Measurements from ENCODE around the gene HOXB1.

Gene HOXB1

GRCh38 chr17:48530887-48531272, at the start of gene HOXB1:
HOXB1 (minus strand) TSS chr17:48531011; CDS start chr17:48530904, 107 bp downstream.
- no peak for DNase-seq

DNA sequence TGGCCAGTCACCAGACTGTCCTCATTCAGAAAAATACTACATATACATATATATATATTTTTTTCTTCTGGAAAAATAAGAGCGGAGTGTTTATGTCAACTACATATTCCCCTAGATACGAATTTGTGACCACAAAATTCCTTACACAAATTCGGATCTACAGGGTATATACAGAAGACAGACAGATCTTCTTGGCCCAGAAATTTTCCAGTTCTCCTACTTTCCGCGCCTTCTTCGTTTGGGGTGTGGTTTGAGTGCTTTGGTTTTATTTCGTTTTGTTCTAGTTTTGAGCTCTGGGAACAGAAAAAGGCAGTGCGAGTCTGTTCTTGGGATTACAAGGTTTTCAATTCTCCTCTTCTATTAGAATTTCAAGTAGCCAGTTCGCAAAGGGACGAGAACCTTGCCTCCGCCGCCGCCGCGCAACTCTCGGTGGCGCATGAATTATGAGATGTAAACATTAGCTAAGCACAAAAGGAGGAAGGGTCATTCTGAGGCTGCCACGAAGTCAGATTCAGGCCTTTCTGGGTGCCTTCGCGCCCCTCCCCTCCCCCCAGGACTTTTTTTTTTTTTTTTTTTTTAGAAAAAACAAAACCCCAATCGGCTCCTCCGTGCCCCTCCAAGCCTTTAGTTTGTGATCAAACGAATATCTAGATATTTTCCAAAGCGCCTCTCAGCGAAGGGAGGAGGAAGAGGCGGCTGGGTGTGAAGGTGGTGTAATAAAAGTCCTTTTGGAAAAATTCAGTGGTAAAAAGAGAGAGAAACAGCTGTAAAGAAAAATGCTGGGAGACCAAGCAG, 49.1 kb upstream of the HOXB1 start:
- DNase-seq = no peak

- no peak for DNase-seq
Measured at GRCh38 chr17:48579471-48579759, 48.6 kb upstream of the HOXB1 start.

DNA sequence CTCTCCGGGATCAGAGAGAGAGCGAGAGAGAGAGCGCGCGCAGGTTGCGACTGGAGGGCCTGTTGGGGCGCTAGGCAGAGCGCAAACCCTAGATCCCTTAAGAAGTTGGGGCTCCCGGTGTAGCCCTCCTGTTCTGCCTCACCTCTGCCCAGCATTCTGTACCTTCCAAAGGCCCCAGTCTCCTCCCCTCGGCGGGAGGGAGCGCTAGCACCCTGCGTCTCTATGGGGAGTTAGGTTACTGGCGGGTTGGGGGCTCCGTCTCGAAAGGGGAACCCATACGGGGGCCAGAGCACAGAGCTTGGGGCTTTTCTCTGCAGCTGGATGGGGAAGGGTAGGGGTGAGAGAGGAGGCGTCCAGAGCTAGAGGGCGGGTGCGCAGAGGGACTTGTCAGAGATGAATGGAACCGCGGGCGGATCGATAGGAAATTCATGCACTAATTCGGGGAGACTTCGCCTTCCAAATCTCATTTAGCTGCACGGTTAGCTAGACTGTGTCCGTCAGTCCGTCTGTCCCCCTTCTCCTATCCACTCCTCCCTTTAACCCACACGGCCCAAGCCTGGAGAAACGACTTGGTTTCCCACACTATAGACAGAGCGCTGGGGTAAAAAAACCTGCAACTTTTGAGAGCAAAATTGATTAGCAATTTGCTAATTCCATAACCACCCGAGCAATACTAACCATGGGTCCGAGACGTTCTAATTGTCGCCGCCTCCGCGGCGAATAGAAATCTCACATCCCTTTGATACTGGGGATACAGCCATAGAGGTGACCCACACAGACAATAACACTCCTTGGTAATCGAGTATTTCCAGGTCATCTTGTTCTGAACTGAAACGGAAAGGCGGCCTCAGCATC, 48.0 kb upstream of the HOXB1 start:
- DNase-seq = no peak

DNA sequence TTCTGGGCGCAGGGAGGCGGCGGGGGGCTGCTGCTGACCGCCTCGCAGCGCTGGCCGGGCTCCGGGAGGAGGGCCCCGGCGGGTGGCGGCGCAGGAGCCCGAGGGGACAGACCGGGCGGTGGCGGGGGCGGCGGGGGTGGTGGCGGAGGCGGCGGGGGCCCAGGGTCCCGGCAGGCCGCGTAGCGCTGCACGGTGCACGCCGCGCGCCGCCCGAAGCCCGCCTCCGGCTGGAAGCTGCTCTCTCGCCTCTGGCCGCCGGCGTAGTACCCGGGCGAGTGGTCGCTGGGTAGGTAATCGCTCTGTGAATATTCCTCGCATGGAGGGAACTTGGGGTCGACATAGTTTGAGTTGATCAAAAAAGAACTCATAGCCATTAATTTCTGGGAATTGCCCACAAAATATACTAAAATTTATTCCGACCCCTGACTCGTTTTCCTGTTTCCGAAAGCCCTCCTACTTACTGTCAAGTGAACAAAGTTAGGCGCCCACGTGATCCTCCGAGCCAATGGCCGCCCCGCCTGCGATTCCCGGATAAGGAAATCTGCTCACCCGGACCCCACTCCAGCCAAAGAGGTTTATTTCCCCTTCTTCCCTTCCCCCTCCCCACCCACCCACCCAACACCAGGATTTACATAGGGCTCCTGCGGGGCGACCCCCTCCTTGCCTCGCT, 47.3 kb upstream of the HOXB1 start, which contains the start of gene HOXB4:
Gene HOXB4, minus strand, starts transcription at position 405 of the 670 bp plus-strand sequence. Its CDS starts 31 bp downstream, at position 374.
- peak; percentile 65 for DNase-seq

GRCh38 chr17:48577330-48577945, 46.6 kb upstream of the HOXB1 start:
- no peak for DNase-seq

DNA sequence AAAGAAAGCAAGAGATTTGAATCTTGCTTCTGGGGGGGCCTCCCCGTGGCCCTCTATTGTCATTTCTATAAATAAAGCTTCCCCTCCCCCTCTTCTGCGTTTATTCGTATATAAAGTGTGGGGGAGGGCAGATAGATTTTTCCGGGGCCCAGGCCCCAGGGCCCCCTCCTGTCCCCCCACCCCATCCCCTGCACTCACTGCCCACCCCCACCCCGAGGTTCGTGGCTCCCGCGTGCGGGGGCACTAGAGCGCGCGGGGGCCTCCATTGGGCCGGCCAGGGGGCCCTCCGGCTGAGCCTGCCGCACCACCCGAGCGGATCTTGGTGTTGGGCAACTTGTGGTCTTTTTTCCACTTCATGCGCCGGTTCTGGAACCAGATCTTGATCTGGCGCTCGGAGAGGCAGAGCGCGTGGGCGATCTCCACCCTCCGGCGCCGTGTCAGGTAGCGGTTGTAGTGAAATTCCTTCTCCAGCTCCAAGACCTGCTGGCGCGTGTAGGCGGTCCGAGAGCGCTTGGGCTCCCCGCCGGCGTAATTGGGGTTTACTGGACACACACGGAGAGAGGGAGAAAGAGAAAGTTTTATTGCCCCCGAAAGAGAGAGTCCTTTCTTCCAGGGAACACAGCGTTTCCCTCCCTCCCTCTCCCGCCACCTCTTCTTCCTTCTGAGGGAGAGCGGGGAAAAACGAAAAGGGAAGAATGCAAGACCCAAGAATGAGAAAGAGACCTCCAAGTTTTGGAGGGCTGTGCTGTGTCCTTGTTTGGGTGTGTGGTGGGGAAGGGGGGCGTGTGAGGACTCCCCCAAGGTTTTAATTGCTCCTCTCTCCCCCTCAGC, 45.9 kb upstream of the HOXB1 start:
- no peak for DNase-seq

DNA sequence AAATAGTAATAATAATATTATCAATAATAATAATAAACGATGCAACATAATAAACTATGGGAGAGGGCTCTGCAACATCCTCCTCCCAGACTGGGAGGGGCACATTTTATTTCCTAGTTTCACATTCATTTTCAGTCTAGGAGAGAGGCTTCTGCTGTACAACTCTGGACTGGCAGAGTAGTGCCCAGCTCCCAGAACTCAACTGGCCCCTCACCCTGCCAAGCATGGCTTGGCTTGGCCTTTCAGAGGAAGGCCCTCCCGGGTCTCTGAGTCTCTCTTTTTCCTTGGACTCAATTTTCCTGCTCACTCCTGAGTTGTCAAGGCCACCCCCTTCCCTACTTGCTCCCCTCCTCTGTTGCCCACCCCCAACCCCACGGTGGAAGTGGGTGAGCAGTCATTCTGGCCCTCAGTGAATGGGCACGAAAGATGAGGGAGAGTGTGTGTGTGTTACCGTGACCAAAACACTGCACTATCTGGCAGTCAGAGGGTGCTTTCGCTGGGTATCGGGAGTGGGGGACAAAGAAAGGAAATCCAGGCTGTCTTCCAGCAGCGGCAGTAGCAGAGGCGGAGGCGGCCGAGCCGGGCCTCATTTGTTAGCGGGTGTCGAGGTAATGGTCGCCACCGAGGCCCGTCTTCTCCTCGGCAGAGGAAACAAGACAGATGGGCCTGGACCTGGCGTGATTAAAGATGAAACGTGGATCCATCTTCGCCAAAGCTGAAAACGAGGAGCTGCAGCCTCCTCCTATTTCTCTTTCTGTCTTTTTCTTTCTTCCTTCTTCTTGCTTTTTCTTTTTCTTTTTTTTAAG, 45.1 kb upstream of the HOXB1 start:
- DNase-seq = no peak

- no peak for DNase-seq
Measured at GRCh38 chr17:48575066-48575582, 44.3 kb upstream of the HOXB1 start.

- DNase-seq = no peak
Measured at GRCh38 chr17:48574505-48575065, 43.8 kb upstream of the HOXB1 start.

DNA sequence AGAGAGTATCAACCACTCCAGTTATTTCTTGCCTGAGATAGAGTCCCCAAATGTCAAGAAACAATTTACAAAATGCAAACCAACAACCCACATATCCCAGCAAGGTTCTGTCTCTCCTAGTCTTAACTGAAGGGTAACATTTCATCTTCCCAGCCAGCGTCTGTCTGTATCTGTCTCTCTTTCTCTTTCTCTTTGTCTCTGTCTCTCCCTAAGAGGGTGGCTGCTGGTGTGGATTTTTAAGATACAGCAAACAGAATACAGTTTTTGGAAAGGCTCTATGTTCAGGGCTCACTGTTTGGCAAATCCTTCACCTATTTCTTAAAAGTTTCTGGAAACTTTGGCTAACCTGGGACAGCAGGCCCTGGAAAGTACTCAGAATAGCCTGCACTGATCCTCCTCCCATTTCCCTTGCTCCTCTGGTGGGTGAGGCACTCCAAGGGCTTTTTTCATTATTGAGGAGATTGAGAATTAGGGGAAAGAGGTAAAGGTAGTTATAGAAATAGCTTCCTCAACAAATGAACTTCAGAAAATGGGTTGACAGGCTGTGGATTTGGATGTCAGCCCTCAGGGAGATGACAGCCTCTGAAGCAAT, 41.1 kb upstream of the HOXB1 start:
- no peak for DNase-seq

DNA sequence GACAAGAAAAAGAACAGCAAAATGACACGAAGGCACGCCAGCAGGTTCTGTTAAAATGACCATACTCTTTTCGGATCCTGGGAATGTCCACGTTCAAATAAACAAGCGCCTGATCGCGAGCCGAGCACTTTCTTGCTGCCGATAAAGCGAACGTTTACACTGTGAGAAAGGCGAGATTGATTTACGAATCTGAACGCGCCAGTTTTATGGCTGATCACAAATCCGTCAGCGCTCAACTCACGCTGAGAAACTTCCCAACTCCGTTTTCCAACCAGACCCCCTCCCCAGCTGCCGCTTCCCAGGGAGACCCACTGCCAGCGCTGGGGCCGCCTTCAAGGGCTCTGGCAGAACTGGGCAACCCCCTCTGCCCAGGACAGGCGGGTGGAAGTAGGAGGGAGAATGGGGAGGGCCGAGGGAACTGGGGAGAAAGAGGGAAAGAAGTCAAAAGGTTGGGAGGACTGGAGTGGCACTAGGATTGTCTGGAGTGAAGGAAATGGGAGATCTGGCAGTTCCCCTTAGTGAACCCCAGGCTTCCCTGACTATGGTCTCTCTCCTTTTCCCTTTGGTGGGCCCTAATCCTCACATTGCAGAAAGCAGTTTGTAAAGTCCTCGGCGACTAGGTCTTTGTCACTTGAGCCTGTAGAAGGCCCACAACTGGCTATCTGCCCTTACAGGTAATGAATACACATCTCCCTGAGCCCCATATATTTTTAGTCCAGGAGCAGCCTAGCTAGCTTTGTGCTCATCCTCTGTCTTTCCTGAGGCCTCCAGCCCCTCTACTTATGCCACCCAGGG, 40.4 kb upstream of the HOXB1 start:
- no peak for DNase-seq

DNA sequence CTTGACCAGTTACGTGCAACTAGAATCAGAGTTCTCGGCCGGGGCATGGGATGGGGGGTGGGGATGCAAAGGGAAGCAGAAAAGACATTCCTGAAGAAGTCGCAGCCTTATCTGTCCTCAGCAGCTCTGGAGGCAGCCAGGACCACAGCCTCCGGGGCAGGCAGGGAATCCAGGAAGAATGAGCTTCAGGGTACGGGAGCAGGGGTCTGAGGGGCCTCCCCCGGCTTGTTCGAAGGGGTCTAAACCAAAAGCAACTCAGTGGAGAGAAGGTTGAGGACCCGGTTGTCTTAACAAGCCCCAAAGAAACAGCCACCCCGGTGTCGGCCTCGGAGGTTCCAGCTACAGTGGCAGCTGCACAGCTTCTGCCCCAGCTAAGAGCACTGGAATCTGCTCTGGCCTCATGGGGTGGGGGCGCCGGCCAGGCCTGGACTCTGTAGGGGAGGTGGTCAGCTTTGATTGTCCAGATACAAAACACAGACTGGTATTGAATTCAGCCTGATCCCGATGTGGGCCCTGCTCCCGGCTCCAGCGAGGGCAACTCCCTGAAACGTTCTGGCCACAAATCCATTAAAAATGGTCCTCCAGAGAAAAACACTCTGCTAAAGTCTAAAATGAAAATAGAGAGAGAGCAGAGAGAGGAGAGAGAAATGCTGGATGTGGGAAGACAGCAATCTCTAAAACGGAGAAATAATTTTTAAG, 39.7 kb upstream of the HOXB1 start:
- no peak for DNase-seq

GRCh38 chr17:48569674-48570324, 39.0 kb upstream of the HOXB1 start:
- no peak for DNase-seq

DNA sequence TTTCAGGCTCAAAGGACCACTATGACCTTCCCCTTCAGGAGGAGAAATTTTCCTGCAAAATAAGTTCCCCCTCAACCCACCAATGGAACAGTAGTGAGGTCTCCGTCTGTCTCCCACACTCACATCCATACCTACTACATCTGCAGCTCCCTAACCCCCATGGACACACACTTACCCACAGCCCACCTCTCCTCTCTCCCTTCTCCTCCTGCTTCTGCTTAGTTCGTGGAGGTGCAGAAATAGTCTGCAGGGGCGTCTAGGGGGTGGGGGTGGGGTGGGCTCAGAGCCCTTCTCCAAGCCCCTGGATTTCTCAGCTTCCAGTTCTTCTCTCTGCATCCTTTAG, 38.4 kb upstream of the HOXB1 start:
- no peak for DNase-seq

GRCh38 chr17:48568499-48569239, 37.9 kb upstream of the HOXB1 start:
- DNase-seq = no peak

GRCh38 chr17:48567646-48568354, 37.0 kb upstream of the HOXB1 start:
- no peak for DNase-seq

All from suppressor macrophage treated with lipopolysaccharide for 4 hours (primary cell).